Vagina (tissue), 2 donors: ENCODE data around the gene COA5.

Experiments used
- CTCF ChIP-seq, 3 experiments: fragments of 450-650 bp in 2 of 3; fragments of 200-600 bp in 1 of 3; sonication (generic) in 1 of 3; IDR thresholded peaks; one replicate each; pipeline ENCODE4 v1.5.1; 2017 to 2019; ENCODE audit warnings: antibody characterized with exemption in 3 of 3, mild to moderate bottlenecking in 2 of 3, moderate library complexity in 2 of 3
- POLR2A ChIP-seq, 2 donors: fragments of 450-650 bp; IDR thresholded peaks; one replicate each; pipeline ENCODE4 v1.6.1; 2017; ENCODE audit warnings: antibody characterized with exemption in 2 of 2, mild to moderate bottlenecking in 2 of 2, moderate library complexity in 2 of 2
- POLR2AphosphoS5 ChIP-seq, 2 donors: sonication (generic); formaldehyde crosslinking; IDR thresholded peaks; one replicate each; pipeline ENCODE4 v1.9.0; 2017; ENCODE audit warnings: antibody characterized with exemption in 2 of 2, mild to moderate bottlenecking in 2 of 2, low read depth in 1 of 2; ENCODE audit not compliant: insufficient read depth in 1 of 2

- TF ChIP-seq POLR2AphosphoS5 (IDR thresholded peaks at IDR 0.05; ENCODE audit: insufficient read depth in 1 of 2, low read depth in 1 of 2) (no peak), CTCF (IDR thresholded peaks at IDR 0.05) (no peak), POLR2A (IDR thresholded peaks at IDR 0.05) (no peak)
These were observed 48.5 kb upstream of the COA5 start for GRCh38 chr2:98656800-98657199.
